ENCODE measurements around the gene MIDN. TPM values are rescaled to one million over a fixed set of nuclear protein-coding genes. Genes with fewer than 3 reads are reported as not detected.
"Not testable (repeated sequence)": the region's sequence is repeated elsewhere in the genome, so short reads cannot be mapped to it uniquely, and the experiment has no call there.

MIDN gene
- total RNA-seq, 6 donors from 2014 or later, result 33.5 to 176 (median 75.9) TPM

DNA sequence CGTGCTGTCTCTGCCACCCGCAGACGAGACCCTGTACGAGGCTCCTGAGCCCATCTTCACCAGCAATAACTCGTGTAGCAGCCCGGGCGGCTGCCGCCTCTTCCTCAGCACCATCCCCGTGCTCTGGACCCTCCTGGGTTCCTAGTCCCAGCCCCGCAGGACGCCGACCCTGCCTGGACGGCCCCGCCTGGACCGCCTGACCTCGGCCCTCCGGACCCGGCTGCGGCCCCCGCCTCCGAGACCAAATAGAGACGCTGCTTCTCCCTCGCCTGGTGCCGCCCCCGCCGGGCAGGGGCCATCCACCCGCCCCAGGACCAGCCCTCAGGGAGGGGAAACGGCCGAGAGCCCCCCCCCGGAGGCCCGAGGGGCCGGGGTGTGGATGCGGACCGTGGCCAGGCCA is 51.4 kb downstream of the MIDN start:
- 79 to 87% methylated on average over 33 to 34 of the region's 34 CpGs for WGBS, 2 donors
- H3K4me1 ChIP-seq, result peaks cover 6 to 11% (median 9%) of the 10 kb centered on the region in 4 donors
- H3K27me3 ChIP-seq, result peaks cover 0 to 11% (median 5%) of the 10 kb centered on the region in 4 donors
- H3K9me3 ChIP-seq, result no peaks in the 10 kb centered on the region
- TF ChIP-seq EP300 (IDR thresholded peaks at IDR 0.05) (no peak), POLR2AphosphoS5 (IDR thresholded peaks at IDR 0.05) (no peak), CTCF (IDR thresholded peaks at IDR 0.05) (no peak), POLR2A (IDR thresholded peaks at IDR 0.05) (no peak)
- no peak overlapping the region for H3K27ac ChIP-seq
- DNase-seq, result peak in 1 of 2 donors; percentile 82
- no peaks in the 10 kb centered on the region for H3K36me3 ChIP-seq
- ATAC-seq (ENCODE audit: low FRiP score in 2 of 2), result no peak
- no peak overlapping the region for H3K4me3 ChIP-seq

DNA sequence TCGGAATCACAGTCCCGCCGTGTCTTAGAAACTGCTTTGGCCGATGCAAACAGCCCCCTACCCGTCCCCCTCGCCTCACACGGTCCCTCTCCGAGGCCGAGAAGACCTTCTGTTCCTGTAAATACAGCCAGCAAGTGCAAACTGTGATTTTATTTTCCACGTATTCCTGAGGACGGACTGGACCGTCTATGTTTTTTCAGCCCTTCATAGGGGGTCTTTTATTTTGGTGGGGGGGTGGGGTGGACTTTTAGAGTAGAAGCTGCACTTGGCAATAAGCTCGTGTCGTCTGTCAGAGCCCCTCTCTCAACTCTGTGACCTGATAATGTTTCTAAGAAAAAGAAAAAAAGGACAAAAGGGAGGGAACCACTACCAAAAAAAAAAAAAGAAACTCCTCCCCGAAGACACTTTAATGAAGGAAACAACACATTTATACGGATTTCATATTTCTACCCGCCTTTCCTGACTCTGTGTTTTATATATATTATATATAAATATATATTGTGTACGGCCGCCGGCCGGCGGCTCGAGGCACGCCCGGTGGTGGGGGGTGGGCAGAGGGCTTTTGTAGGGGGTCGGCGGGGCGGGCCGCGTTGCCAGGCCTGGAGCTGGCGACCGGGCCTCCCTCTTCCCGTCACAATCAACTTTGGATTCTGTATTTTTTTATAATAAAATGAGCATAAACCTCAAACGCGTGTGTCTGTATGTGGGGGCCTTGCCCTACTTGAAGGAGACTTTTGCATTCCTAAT is 52.5 kb downstream of the MIDN start:
- Histone ChIP-seq H3K36me3 (no peaks in the 10 kb centered on the region), H3K9me3 (no peaks in the 10 kb centered on the region), H3K27ac (no peak overlapping the region), H3K4me1 (no peaks in the 10 kb centered on the region), H3K4me3 (no peak overlapping the region), H3K27me3 (peaks cover 0 to 2% (median under 1%) of the 10 kb centered on the region in 4 donors)
- WGBS, 2 donors, result 75 to 83% methylated on average over 35 of the region's 35 CpGs
- ATAC-seq (ENCODE audit: low FRiP score in 2 of 2), result no peak
- peak in 1 of 2 donors; percentile 67 for DNase-seq
- TF ChIP-seq POLR2AphosphoS5 (IDR thresholded peaks at IDR 0.05) (no peak), POLR2A (IDR thresholded peaks at IDR 0.05) (no peak), CTCF (IDR thresholded peaks at IDR 0.05) (no peak), EP300 (IDR thresholded peaks at IDR 0.05) (no peak)

- WGBS, 2 donors, result 59 to 75% methylated on average over 7 to 36 of the region's 36 CpGs
- DNase-seq (peak in 1 of 2 donors; percentile 75), ATAC-seq (ENCODE audit: low FRiP score in 2 of 2) (no peak)
- no peaks in the 10 kb centered on the region for H3K36me3 ChIP-seq
- H3K27me3 ChIP-seq, result no peaks in the 10 kb centered on the region
- no peak overlapping the region for H3K4me3 ChIP-seq
- no peak overlapping the region for H3K27ac ChIP-seq
- no peaks in the 10 kb centered on the region for H3K4me1 ChIP-seq
- TF ChIP-seq EP300 (IDR thresholded peaks at IDR 0.05) (no peak), POLR2A (IDR thresholded peaks at IDR 0.05) (no peak), POLR2AphosphoS5 (IDR thresholded peaks at IDR 0.05) (no peak), CTCF (IDR thresholded peaks at IDR 0.05) (no peak)
- H3K9me3 ChIP-seq, result no peaks in the 10 kb centered on the region
These were observed 54.3 kb downstream of the MIDN start for GRCh38 chr19:1302533-1303239.

GRCh38 chr19:1304197-1304924 is 56.0 kb downstream of the MIDN start:
- TF ChIP-seq CTCF (IDR thresholded peaks at IDR 0.05) (no peak), POLR2AphosphoS5 (IDR thresholded peaks at IDR 0.05) (no peak), EP300 (IDR thresholded peaks at IDR 0.05) (no peak), POLR2A (IDR thresholded peaks at IDR 0.05) (no peak)
- ATAC-seq (ENCODE audit: low FRiP score in 2 of 2) (peak in 1 of 2 donors; percentile 17), DNase-seq (peak in 1 of 2 donors; percentile 74)
- Histone ChIP-seq H3K27me3 (no peaks in the 10 kb centered on the region), H3K4me3 (no peak overlapping the region), H3K9me3 (no peaks in the 10 kb centered on the region), H3K4me1 (no peaks in the 10 kb centered on the region), H3K36me3 (no peaks in the 10 kb centered on the region), H3K27ac (no peak overlapping the region)
- WGBS, 2 donors, result 91 to 94% methylated on average over 9 to 21 of the region's 28 CpGs

DNA sequence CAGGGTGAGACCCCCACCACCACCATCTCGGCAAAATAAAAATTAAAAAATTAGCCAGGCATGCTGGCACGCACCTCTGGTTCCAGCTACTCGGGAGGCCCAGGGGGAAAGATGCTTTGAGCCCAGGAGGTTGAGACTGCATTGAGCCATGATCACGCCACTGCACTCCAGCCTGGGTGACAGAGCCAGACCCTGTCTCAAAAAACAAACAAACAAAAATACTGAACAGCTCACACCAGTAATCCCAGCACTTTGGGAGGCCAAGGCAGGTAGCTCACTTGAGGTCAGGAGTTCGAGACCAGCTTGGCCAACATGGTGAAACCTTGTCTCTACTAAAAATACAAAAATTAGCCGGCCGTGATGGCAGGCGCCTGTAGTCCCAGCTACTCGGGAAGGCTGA is 57.0 kb downstream of the MIDN start:
- 91 to 94% methylated on average over 9 of the region's 9 CpGs for WGBS, 2 donors
- H3K27me3 ChIP-seq; ATAC-seq (ENCODE audit: low FRiP score in 2 of 2); H3K27ac ChIP-seq; H3K4me1 ChIP-seq; H3K36me3 ChIP-seq; H3K4me3 ChIP-seq; DNase-seq; H3K9me3 ChIP-seq: not testable (repeated sequence)

All from upper lobe of left lung (tissue), 6 donors.